ENCODE measurements around the gene NAXD.

NAXD gene

GRCh38 chr13:110685305-110686020 lies 70.1 kb downstream of the NAXD start:
- no peaks in the 10 kb centered on the region for H3K27me3 ChIP-seq (replicated peaks)
- DNase-seq = peak; percentile 65
- no peak overlapping the region for H3K27ac ChIP-seq
- no peak overlapping the region for H3K4me3 ChIP-seq (ENCODE audit: low read depth, low read length)
- H3K36me3 ChIP-seq (replicated peaks) = peaks cover 26% of the 10 kb centered on the region
- TF ChIP-seq, protein P1, sequence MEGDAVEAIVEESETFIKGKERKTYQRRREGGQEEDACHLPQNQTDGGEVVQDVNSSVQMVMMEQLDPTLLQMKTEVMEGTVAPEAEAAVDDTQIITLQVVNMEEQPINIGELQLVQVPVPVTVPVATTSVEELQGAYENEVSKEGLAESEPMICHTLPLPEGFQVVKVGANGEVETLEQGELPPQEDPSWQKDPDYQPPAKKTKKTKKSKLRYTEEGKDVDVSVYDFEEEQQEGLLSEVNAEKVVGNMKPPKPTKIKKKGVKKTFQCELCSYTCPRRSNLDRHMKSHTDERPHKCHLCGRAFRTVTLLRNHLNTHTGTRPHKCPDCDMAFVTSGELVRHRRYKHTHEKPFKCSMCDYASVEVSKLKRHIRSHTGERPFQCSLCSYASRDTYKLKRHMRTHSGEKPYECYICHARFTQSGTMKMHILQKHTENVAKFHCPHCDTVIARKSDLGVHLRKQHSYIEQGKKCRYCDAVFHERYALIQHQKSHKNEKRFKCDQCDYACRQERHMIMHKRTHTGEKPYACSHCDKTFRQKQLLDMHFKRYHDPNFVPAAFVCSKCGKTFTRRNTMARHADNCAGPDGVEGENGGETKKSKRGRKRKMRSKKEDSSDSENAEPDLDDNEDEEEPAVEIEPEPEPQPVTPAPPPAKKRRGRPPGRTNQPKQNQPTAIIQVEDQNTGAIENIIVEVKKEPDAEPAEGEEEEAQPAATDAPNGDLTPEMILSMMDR (IDR thresholded peaks at IDR 0.05; ENCODE audit: low read depth, low read length, missing control alignments) = no peak
- in situ Hi-C loops (cut with HindIII; ENCODE audit: low pct_ligation_motif_present, low sequenced_read_pairs) = no loop called here

- Histone ChIP-seq H3K36me3 (replicated peaks) (peaks cover 18% of the 10 kb centered on the region), H3K27me3 (replicated peaks) (no peaks in the 10 kb centered on the region), H3K4me3 (ENCODE audit: low read depth, low read length) (no peak overlapping the region), H3K27ac (no peak overlapping the region)
- in situ Hi-C loops (cut with HindIII; ENCODE audit: low pct_ligation_motif_present, low sequenced_read_pairs) = no loop called here
- TF ChIP-seq, protein P1 (IDR thresholded peaks at IDR 0.05; ENCODE audit: low read depth, low read length, missing control alignments) = no peak
- no peak for DNase-seq
These were observed 72.4 kb downstream of the NAXD start for GRCh38 chr13:110687736-110688135.

GRCh38 chr13:110689041-110689440 lies 73.7 kb downstream of the NAXD start:
- Histone ChIP-seq H3K27me3 (replicated peaks) (no peaks in the 10 kb centered on the region), H3K36me3 (replicated peaks) (peaks cover 18% of the 10 kb centered on the region), H3K27ac (no peak overlapping the region), H3K4me3 (ENCODE audit: low read depth, low read length) (no peak overlapping the region)
- DNase-seq = no peak
- in situ Hi-C loops (cut with HindIII; ENCODE audit: low pct_ligation_motif_present, low sequenced_read_pairs) = no loop called here
- TF ChIP-seq, protein P1 (IDR thresholded peaks at IDR 0.05; ENCODE audit: low read depth, low read length, missing control alignments) = no peak
